ENCODE results near the gene KRT39. TPM values are rescaled to one million over a fixed set of nuclear protein-coding genes. Genes with fewer than 3 reads are reported as not detected.

Gene KRT39
- total RNA-seq, 1 experiment from 2014 or later = not detected

Other genes with a start within 250 kb of the KRT39 start
- gene KRT25, start 211.6 kb downstream of the KRT39 start, total RNA-seq (2021) = not detected in 3 replicates
- gene KRT26, start 194.7 kb downstream of the KRT39 start, total RNA-seq (2021) = not detected in 3 replicates
- not detected in 3 replicates for gene KRT27, start 184.4 kb downstream of the KRT39 start, total RNA-seq (2021)
- not detected in 3 replicates for gene KRT28, start 167.0 kb downstream of the KRT39 start, total RNA-seq (2021)
- gene KRT10, start 144.3 kb downstream of the KRT39 start, total RNA-seq (2021) = 23.2 to 27.6 TPM (median 24.2 TPM) in 3 replicates
- gene KRT12, start 99.7 kb downstream of the KRT39 start, total RNA-seq (2021) = not detected in 3 replicates
- gene KRT20, start 81.7 kb downstream of the KRT39 start, total RNA-seq (2021) = 0.21 to 0.42 TPM (median 0.30 TPM) in 3 replicates
- gene KRT23, start 29.3 kb downstream of the KRT39 start, total RNA-seq (2021) = not detected in 3 replicates
- not detected in 3 replicates for gene KRT40, start 17.4 kb upstream of the KRT39 start, total RNA-seq (2021)
- gene KRTAP3-3, start 27.2 kb upstream of the KRT39 start, total RNA-seq (2021) = not detected in 3 replicates
- gene KRTAP3-2, start 33.0 kb upstream of the KRT39 start, total RNA-seq (2021) = not detected in 3 replicates
- not detected in 3 replicates for gene KRTAP3-1, start 42.2 kb upstream of the KRT39 start, total RNA-seq (2021)
- gene KRTAP1-5, start 60.3 kb upstream of the KRT39 start, total RNA-seq (2021) = not detected in 3 replicates
- gene KRTAP1-4, start 63.2 kb upstream of the KRT39 start, total RNA-seq (2021) = not detected in 3 replicates
- not detected in 3 replicates for gene KRTAP1-3, start 67.9 kb upstream of the KRT39 start, total RNA-seq (2021)
- gene KRTAP1-1, start 74.5 kb upstream of the KRT39 start, total RNA-seq (2021) = not detected in 3 replicates
- gene KRTAP2-1, start 80.4 kb upstream of the KRT39 start, total RNA-seq (2021) = not detected in 3 replicates
- gene KRTAP2-2, start 88.3 kb upstream of the KRT39 start, total RNA-seq (2021) = not detected in 3 replicates
- gene KRTAP2-3, start 93.2 kb upstream of the KRT39 start, total RNA-seq (2021) = not detected in 3 replicates
- not detected in 3 replicates for gene KRTAP2-4, start 98.9 kb upstream of the KRT39 start, total RNA-seq (2021)
- gene KRTAP4-7, start 117.2 kb upstream of the KRT39 start, total RNA-seq (2021) = not detected in 3 replicates
- gene KRTAP4-8, start 131.2 kb upstream of the KRT39 start, total RNA-seq (2021) = not detected in 3 replicates
- gene KRTAP4-16, start 135.3 kb upstream of the KRT39 start, total RNA-seq (2021) = not detected in 3 replicates
- gene KRTAP4-9, start 138.4 kb upstream of the KRT39 start, total RNA-seq (2021) = not detected in 3 replicates
- not detected in 3 replicates for gene KRTAP4-11, start 151.4 kb upstream of the KRT39 start, total RNA-seq (2021)
- gene KRTAP4-12, start 157.2 kb upstream of the KRT39 start, total RNA-seq (2021) = not detected in 3 replicates
- not detected in 3 replicates for gene KRTAP4-6, start 173.6 kb upstream of the KRT39 start, total RNA-seq (2021)
- not detected in 3 replicates for gene KRTAP4-5, start 182.9 kb upstream of the KRT39 start, total RNA-seq (2021)
- not detected in 3 replicates for gene KRTAP4-4, start 193.8 kb upstream of the KRT39 start, total RNA-seq (2021)
- not detected in 3 replicates for gene KRTAP4-3, start 201.3 kb upstream of the KRT39 start, total RNA-seq (2021)
- gene KRTAP4-2, start 211.3 kb upstream of the KRT39 start, total RNA-seq (2021) = not detected in 3 replicates
- gene KRTAP4-1, start 218.0 kb upstream of the KRT39 start, total RNA-seq (2021) = not detected in 3 replicates
- not detected in 3 replicates for gene KRTAP9-1, start 222.9 kb upstream of the KRT39 start, total RNA-seq (2021)